Astrocyte (in vitro differentiated cells and primary cell): ENCODE data around the gene PPP2R5B.

ENCODE experiments used
- CTCF ChIP-seq: IDR thresholded peaks from 2 replicates; pipeline ENCODE4 v1.5.1; 2011; ENCODE audit warnings: low read depth, mild to moderate bottlenecking, inconsistent platforms, low read length, moderate library complexity; ENCODE audit not compliant: insufficient read depth
- EZH2 ChIP-seq: IDR thresholded peaks from 2 replicates; pipeline ENCODE4 v1.6.1; 2012; ENCODE audit warnings: mild to moderate bottlenecking, low read length, inconsistent platforms; ENCODE audit not compliant: insufficient read depth

DNA sequence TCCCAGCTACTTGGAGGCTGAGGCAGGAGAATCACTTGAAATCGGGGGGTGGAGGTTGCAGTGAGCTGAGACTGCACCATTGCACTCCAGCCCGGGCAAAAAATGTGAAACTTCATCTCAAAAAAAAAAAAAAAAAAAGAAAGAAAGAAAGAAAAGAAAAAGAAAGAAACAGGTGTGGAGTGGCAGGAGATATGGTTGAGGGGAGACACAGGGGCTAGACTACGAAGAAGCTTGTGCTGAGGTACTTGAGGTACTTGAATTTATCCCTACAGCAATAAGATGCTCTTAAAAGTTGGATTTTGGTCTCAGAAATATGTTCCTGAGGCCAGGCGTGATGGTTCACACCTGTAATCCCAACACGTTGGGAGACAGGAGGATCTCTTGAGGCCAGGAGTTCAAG is 49.6 kb downstream of the PPP2R5B start:
- no peak for TF ChIP-seq CTCF
- TF ChIP-seq EZH2, result no peak
